ENCODE measurements around the gene BOLA1.
"Not testable (repeated sequence)": the region's sequence is repeated elsewhere in the genome, so short reads cannot be mapped to it uniquely, and the experiment has no call there.

Gene BOLA1

DNA sequence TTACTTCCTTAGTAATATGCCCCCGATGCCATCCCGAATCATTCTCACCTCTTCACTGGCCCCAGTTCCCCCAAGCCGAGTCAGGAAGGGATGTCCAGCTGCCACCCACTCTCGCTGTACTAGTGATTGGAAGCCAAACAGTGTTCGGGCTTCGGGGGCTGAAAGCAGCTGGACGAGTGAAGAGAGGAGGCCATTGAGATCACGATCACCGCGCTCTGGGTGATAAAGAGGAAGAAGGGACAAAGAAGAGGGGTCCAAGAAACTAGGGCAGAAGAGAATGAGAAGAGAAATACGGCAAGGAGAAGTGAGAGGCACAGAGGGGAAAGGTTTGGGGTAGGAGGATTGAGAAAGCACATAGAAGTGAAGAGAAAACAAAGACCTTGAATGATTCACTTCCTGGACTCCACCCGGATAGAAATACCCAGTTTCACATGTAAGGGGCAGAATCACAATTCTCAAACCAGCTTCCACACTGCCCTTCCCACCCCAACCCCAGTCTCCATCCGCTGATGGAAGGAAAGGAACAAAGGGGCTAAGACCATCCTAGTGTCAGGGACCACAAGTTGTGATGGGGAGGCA, 31.9 kb downstream of the BOLA1 start:
- DNase-seq (ENCODE audit: low read depth): no peak

GRCh38 chr1:149932474-149932873, 33.1 kb downstream of the BOLA1 start:
- no peak for DNase-seq (ENCODE audit: low read depth)

DNA sequence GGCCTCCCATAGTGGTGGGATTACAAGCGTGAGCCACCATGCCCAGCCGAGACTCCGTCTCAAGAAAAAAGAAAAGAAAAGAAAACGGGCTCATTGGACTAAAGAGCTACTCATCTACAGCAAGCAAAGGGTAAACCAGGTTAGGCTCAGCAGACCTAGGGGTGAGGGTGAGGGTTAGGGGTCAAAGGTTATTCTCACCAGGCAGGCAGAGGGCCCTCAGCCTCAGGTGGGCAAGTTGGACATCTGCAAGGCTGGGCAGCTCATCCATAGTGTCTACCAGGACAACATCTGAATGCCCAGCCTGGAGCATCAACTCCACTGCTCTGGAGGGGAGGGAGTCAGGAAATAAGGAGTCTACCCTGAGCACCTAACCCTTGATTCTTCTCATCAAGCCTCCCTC, 33.8 kb downstream of the BOLA1 start:
- no peak for DNase-seq (ENCODE audit: low read depth)

GRCh38 chr1:149934356-149934755, 35.0 kb downstream of the BOLA1 start:
- DNase-seq (ENCODE audit: low read depth): no peak

- DNase-seq (ENCODE audit: low read depth): no peak
Observed at GRCh38 chr1:149936170-149936991, 37.0 kb downstream of the BOLA1 start, which contains the start of gene MTMR11. MTMR11 (minus strand) TSS chr1:149936879; CDS start chr1:149936647, 232 bp downstream.

DNA sequence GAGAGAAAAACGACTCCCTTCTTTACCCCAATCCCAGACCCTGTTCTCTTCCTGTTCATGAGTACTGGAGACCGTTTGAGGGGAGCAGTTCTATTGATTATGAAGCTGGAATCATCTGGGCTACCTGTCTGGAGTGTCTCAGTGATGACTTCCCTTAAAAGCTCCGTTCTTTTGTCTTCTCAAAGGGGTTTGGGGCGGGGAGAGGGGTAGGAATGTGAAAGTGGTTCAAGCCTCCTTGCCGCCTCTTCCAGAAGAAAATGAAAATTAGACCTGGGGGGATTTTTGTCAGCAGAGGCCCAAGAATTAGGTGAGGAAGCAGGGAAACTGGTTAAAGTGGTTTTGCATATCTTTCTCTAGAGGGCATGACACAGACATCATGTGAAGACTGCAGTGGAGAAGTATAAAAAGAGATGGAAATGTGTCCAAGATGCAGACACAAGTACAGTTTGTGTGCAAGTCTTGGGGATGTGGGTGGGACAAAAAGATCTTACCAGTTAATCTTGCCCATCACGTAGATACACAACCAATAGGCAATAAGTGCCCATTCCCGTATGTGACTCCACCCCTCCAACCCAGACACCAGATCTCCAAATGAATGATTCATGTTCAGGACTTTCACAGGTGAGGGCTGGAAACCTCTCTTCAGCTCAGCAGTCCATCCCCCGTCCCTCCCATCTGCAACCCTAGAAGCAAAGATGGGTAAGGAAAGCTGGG, 37.8 kb downstream of the BOLA1 start:
- DNase-seq (ENCODE audit: low read depth): no peak

DNA sequence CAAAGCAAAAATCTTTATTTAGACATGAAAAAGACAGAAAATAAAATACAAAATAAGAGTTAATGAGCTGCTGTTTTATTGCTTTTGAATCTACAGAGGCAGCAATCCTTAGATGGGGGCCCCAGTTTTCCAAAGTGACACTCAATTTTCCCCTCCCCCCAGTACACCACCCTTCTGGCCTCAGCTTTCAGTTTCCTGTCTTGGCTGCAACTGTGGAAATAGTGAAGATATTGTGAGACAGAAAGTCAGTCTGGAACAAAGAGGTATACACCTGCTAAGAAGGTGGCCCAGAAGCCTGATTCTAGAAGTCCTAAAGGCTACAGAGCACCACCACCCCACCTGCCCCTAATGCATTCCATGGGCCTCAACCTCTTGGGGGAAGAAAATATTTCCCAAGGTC, 38.4 kb downstream of the BOLA1 start:
- no peak for DNase-seq (ENCODE audit: low read depth)

DNA sequence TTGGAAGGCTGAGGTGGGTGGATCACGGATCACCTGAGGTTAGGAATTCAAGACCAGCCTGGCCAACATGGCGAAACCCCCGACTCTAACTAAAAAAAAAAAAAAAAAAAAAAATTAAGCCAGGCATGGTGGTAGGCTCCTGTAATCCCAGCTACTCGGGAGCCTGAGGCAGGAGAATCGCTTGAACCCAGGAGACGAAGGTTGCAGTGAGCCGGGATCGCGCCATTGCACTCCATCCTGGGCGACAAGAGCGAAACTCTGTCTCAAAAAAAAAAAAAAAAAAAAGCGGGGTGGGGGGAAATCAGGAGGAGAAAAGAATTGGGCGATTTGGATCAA, 39.3 kb downstream of the BOLA1 start:
- not testable (repeated sequence) for DNase-seq (ENCODE audit: low read depth)

DNA sequence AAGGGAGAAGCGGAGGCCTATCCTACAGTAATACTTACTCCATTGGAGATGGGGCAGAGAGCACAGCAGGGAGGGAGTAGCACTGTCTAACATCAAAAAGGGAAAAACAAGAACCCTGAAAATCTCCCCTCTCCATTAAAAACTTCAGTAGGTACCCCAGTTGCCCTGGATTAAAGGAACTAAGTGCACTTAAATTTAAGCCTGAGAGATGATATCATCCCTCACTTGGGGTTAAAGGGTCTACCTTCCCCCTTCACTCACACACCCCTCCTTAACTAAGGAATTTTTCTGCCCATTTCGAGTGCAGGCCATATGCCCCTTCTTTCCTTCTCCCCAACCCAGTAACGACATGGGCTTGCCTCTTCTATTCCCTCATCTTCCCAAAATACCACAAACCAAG, 41.1 kb downstream of the BOLA1 start:
- DNase-seq (ENCODE audit: low read depth): no peak

DNA sequence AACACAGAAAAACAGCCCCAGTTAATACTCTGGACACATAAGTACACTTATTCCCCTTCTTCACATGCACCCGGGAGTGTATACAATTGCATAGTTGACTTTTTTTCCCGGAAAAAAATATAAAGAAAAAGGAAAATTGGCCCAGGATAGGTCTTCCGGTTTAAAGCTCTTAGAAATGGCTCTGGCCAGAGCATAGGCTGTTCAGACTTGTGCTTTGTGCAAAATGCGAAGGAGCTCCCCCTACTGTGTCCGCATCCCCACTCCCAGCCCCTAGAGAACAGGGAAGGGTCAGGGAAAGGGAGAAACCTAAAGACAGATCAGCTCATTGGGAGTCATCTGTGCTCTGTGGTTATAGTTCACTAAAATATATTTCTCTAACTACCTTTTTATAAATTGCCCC, 42.8 kb downstream of the BOLA1 start:
- no peak for DNase-seq (ENCODE audit: low read depth)

GRCh38 chr1:149942885-149943284, 43.5 kb downstream of the BOLA1 start:
- DNase-seq (ENCODE audit: low read depth): no peak

DNA sequence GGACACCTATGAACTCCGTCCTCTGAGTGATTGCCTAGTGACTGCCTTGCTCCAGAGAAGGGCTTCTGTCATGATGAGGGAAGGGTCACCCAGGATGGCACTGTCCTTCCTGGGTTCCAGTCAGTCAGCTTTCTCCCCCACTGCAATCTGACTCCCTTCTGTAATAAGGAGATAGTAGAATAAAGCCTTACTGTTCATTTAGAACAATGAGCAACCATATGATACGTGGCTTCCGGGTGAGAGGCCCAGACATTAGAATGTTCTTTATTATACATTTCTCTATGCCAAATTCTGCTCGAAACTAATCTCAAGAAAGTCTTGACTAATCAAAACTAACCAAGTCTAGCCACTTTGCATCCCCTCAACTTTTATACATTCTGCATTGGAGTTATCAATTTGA, 45.8 kb downstream of the BOLA1 start:
- no peak for DNase-seq (ENCODE audit: low read depth)

GRCh38 chr1:149949911-149950310, 50.5 kb downstream of the BOLA1 start:
- DNase-seq (ENCODE audit: low read depth): no peak

Data from GM04503 (cell line).